Measurements from ENCODE around the gene ATP6V0C. TPM values are rescaled to one million over a fixed set of nuclear protein-coding genes. Genes with fewer than 3 reads are reported as not detected.
"Not testable (repeated sequence)": the region's sequence is repeated elsewhere in the genome, so short reads cannot be mapped to it uniquely, and the experiment has no call there.

ATP6V0C gene
- total RNA-seq, 1 donor from 2014 or later: 137 TPM

- intact Hi-C loops (cut with DNase I); DNase-seq (ENCODE audit: missing footprints): not testable (repeated sequence)
- ATAC-seq: peak; percentile 63
Observed at GRCh38 chr16:2560131-2560797, 46.5 kb downstream of the ATP6V0C start.

GRCh38 chr16:2560798-2561133, 47.0 kb downstream of the ATP6V0C start:
- intact Hi-C loops (cut with DNase I): not testable (repeated sequence)
- DNase-seq (ENCODE audit: missing footprints) (peak; percentile 76), ATAC-seq (peak; percentile 83)

- DNase-seq (ENCODE audit: missing footprints); intact Hi-C loops (cut with DNase I); ATAC-seq: not testable (repeated sequence)
Observed at GRCh38 chr16:2567506-2567905, 53.8 kb downstream of the ATP6V0C start.

- intact Hi-C loops (cut with DNase I); DNase-seq (ENCODE audit: missing footprints); ATAC-seq: not testable (repeated sequence)
Observed at GRCh38 chr16:2568573-2568972, 54.8 kb downstream of the ATP6V0C start.

Small RNAs within 50 kb of the gene (microRNA-seq; reads per million reads assigned to microRNA genes)
- not detected for gene MIR3178
- not detected for gene MIR6768

Other genes with a start within 250 kb of the ATP6V0C start
- 105 TPM for gene RNPS1, start 245.8 kb upstream of the ATP6V0C start, total RNA-seq
- gene ABCA3, start 173.2 kb upstream of the ATP6V0C start, total RNA-seq: 7.4 TPM
- 1.2 TPM for gene CCNF, start 84.5 kb upstream of the ATP6V0C start, total RNA-seq
- gene TEDC2, start 53.8 kb upstream of the ATP6V0C start, total RNA-seq: 0.95 TPM
- gene NTN3, start 42.7 kb upstream of the ATP6V0C start, total RNA-seq: 0.19 TPM
- 14.8 TPM for gene TBC1D24, start 38.8 kb upstream of the ATP6V0C start, total RNA-seq
- gene AMDHD2, start 6.4 kb downstream of the ATP6V0C start, total RNA-seq: 16.2 TPM
- not detected for gene CEMP1, start 17.5 kb downstream of the ATP6V0C start, total RNA-seq
- 47.1 TPM for gene PDPK1, start 24.1 kb downstream of the ATP6V0C start, total RNA-seq
- 10.5 TPM for gene KCTD5, start 168.6 kb downstream of the ATP6V0C start, total RNA-seq
- 0.30 TPM for gene PRSS27, start 206.3 kb downstream of the ATP6V0C start, total RNA-seq
- 239 TPM for gene SRRM2, start 238.7 kb downstream of the ATP6V0C start, total RNA-seq

Data from Right ventricle myocardium inferior (tissue), 1 donor.